PC-3 (cell line): ENCODE results near the gene ARHGEF26.

Source experiments
- EZH2 ChIP-seq: fragments of 300-600 bp; sonication (generic); IDR thresholded peaks from one replicate; pipeline ENCODE4 v1.6.1; 2017; ENCODE audit warnings: antibody characterized with exemption, mild to moderate bottlenecking, low read length; ENCODE audit not compliant: unreplicated experiment
- TF ChIP-seq, protein P1 (sequence below): fragments of 300-600 bp; sonication (generic); conservative IDR thresholded peaks from 2 replicates; pipeline ENCODE4 v1.5.1; 2017; ENCODE audit warnings: antibody characterized with exemption, low read depth, mild to moderate bottlenecking, low read length

DNA sequence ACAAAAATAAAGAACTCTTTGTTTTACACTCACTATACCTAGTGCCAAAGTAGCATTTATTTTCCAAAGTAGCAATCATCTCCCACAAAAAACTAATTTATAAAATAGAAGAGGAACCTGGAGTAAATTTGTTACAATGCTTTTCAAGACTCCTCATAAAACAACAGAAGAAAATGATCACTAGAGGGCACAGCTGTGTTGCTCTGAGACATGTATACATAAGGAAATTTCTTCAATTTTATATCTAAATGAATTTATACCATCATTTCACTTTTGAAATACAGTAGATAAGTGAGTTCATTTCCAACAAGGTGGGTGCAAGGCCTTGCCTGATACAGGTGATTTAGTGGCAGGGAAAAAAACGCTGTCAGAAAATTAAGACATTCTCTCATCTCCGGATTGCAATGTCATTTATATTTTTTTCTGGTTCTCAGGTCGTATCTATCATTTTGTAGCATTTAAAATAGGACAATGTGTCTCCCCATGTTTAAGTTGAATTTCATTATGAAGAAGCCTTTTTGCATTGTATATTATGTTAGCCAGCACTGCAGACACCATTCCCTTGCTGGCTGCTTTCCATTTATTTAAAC is 25.3 kb upstream of the ARHGEF26 start:
- TF ChIP-seq, protein P1, sequence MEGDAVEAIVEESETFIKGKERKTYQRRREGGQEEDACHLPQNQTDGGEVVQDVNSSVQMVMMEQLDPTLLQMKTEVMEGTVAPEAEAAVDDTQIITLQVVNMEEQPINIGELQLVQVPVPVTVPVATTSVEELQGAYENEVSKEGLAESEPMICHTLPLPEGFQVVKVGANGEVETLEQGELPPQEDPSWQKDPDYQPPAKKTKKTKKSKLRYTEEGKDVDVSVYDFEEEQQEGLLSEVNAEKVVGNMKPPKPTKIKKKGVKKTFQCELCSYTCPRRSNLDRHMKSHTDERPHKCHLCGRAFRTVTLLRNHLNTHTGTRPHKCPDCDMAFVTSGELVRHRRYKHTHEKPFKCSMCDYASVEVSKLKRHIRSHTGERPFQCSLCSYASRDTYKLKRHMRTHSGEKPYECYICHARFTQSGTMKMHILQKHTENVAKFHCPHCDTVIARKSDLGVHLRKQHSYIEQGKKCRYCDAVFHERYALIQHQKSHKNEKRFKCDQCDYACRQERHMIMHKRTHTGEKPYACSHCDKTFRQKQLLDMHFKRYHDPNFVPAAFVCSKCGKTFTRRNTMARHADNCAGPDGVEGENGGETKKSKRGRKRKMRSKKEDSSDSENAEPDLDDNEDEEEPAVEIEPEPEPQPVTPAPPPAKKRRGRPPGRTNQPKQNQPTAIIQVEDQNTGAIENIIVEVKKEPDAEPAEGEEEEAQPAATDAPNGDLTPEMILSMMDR = peak; percentile 80
- TF ChIP-seq EZH2 = no peak
